Uterus (tissue), 4 donors: Measurements from ENCODE around the gene SOX3. TPM values are rescaled to one million over a fixed set of nuclear protein-coding genes. Genes with fewer than 3 reads are reported as not detected.

ENCODE experiments used
- DNase-seq, 2 donors: peaks; one replicate each; pipeline ENCODE4 v3.0.0-alpha.2; 2019 to 2020
- H3K27ac ChIP-seq, 2 donors: fragments of 200-600 bp; sonication (generic); 1 replicate in 1 of 2; 2 replicates in 1 of 2; pipeline ENCODE4 v1.5.1; 2016 to 2018
- H3K27me3 ChIP-seq, 2 donors: fragments of 200-600 bp; sonication (generic); one replicate each; pipeline ENCODE4 v1.5.1; 2018 to 2019; ENCODE audit warnings: control low read depth in 1 of 2
- H3K36me3 ChIP-seq, 2 donors: fragments of 200-600 bp; sonication (generic); one replicate each; pipeline ENCODE4 v1.5.1; 2019; ENCODE audit warnings: control low read depth in 1 of 2
- H3K4me1 ChIP-seq, 2 donors: fragments of 200-600 bp; sonication (generic); one replicate each; pipeline ENCODE4 v1.5.1; 2018 to 2019; ENCODE audit warnings: control low read depth in 1 of 2
- H3K4me3 ChIP-seq, 2 donors: fragments of 200-600 bp; sonication (generic); 1 replicate in 1 of 2; 2 replicates in 1 of 2; pipeline ENCODE4 v1.5.1; 2018 to 2019; ENCODE audit warnings: mild to moderate bottlenecking in 1 of 2
- H3K9me3 ChIP-seq, 2 donors: fragments of 200-600 bp; sonication (generic); one replicate each; pipeline ENCODE4 v1.5.1; 2019; ENCODE audit warnings: control low read depth in 1 of 2
- POLR2A ChIP-seq, 2 donors: fragments of 450-650 bp; IDR thresholded peaks; one replicate each; pipeline ENCODE4 v1.6.1; 2016; ENCODE audit warnings: antibody characterized with exemption in 2 of 2, mild to moderate bottlenecking in 1 of 2, moderate library complexity in 1 of 2
- intact Hi-C: fragments of 100-400 bp; cut with DNase I; formaldehyde crosslinking; loops from one replicate; pipeline ENCODE4 v1.15.1; 2023; ENCODE audit warnings: low total_unique reads
- total RNA-seq, 4 donors: library from RNA; depleted of rRNA in 3 of 4; stranded (reverse); fragments of >200 nt in 3 of 4; gene quantifications; one replicate each; pipeline versions ENCODE4 v1.1.0 to v1.2.4, GENCODE V29; 2014 to 2023
- TF ChIP-seq, protein P1 (sequence below), 4 experiments: fragments of 200-600 bp in 2 of 4; fragments of 450-650 bp in 2 of 4; sonication (generic) in 2 of 4; IDR thresholded peaks; one replicate each; pipeline ENCODE4 v1.5.1; 2016 to 2019; ENCODE audit warnings: antibody characterized with exemption in 4 of 4, mild to moderate bottlenecking in 2 of 4, moderate library complexity in 1 of 4
- donor health status: DM: yes; HTN: yes; CAD: no.

Gene SOX3
- total RNA-seq, 4 donors from 2014 or later, result 0.40 TPM; not detected in 3

DNA sequence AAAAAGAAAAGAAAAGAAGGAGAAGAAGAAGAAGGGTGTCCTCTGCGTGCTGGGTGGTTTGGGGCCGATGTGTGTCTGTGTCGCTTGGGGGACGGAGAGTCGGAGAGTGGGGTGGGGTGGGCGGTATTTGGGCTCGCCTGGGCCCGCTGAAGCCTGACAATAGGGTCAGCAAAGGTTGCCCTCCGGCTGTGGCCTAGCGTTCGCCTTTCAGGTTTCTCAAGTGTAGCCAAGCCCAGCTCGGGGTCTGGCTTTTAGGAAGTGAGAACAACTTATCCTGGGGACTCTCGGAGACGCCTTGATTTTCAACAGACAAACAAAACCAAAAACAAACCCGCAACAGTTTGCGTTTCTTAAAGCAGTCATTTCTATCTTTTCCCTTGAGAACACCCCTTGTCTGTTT lies 4.1 kb upstream of the SOX3 start:
- TF ChIP-seq POLR2A (IDR thresholded peaks at IDR 0.05), result no peak
- TF ChIP-seq, protein P1, sequence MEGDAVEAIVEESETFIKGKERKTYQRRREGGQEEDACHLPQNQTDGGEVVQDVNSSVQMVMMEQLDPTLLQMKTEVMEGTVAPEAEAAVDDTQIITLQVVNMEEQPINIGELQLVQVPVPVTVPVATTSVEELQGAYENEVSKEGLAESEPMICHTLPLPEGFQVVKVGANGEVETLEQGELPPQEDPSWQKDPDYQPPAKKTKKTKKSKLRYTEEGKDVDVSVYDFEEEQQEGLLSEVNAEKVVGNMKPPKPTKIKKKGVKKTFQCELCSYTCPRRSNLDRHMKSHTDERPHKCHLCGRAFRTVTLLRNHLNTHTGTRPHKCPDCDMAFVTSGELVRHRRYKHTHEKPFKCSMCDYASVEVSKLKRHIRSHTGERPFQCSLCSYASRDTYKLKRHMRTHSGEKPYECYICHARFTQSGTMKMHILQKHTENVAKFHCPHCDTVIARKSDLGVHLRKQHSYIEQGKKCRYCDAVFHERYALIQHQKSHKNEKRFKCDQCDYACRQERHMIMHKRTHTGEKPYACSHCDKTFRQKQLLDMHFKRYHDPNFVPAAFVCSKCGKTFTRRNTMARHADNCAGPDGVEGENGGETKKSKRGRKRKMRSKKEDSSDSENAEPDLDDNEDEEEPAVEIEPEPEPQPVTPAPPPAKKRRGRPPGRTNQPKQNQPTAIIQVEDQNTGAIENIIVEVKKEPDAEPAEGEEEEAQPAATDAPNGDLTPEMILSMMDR (IDR thresholded peaks at IDR 0.05), result no peak
- H3K9me3 ChIP-seq, result no peaks in the 10 kb centered on the region
- intact Hi-C loops, result no loop called here
- peaks cover 0 to 55% of the 10 kb centered on the region in 2 donors for H3K27me3 ChIP-seq
- no peak overlapping the region for H3K4me3 ChIP-seq
- DNase-seq, result no peak
- no peaks in the 10 kb centered on the region for H3K36me3 ChIP-seq
- no peak overlapping the region for H3K27ac ChIP-seq
- no peaks in the 10 kb centered on the region for H3K4me1 ChIP-seq

DNA sequence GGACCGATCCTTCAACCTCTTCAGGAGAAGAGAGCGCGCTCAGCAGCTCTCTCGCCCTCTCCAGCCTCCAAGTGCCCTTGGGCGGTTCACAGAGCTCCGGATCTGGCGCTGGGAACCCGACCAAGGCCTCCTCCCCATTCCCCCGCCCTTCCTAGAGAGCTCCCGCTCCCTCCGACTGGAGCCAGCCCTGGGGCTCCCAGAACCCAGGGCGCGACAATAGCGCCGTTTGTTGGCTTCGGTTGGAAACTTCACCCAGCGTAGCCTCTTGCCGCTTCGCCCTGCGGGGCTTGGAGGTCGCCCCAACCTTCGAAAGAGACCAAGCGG lies 3.1 kb upstream of the SOX3 start:
- Histone ChIP-seq H3K36me3 (no peaks in the 10 kb centered on the region), H3K27ac (no peak overlapping the region), H3K4me3 (no peak overlapping the region), H3K27me3 (peaks cover 0 to 59% of the 10 kb centered on the region in 2 donors), H3K9me3 (no peaks in the 10 kb centered on the region), H3K4me1 (no peaks in the 10 kb centered on the region)
- intact Hi-C loops, result no loop called here
- DNase-seq, result no peak
- TF ChIP-seq, protein P1 (IDR thresholded peaks at IDR 0.05), result no peak
- TF ChIP-seq POLR2A (IDR thresholded peaks at IDR 0.05), result no peak

DNA sequence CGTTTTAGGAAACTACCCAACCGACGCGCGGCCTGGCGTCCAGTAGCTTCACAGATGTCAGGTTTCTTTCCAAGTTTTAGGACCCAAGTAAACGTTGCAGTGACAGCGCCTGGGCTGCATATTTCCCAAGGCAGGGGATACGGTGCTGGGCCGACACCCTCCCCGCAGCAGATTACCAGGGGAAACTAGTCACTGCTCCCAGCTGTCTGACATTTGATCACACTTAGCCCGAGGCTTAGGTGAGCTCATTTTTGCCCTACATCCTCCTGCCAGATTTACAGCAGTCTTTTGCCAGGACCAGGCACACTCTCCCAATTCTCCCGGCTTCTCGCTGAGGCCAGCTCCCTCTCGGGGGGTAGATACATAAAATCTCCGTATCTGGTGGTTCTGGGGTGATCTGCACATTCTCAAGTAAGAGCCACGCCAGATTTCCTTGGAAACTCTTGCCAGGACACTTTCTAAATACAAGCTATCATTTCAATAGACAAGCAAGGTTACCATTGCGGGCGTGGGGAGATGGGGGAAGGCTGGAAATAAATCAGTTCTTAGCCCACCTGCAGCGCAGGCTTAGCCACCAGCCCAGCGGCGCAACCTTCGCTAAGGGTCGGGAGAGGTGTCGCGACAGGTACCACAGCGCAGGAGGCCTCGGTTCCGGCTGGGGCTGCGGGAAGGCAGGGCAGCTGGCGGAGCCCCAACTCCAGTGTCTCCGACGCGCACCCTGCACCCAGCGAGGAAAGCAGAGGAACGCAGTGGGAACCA lies 2.5 kb upstream of the SOX3 start:
- Histone ChIP-seq H3K36me3 (no peaks in the 10 kb centered on the region), H3K27ac (no peak overlapping the region), H3K27me3 (peaks cover 0 to 64% of the 10 kb centered on the region in 2 donors), H3K9me3 (no peaks in the 10 kb centered on the region), H3K4me3 (no peak overlapping the region), H3K4me1 (no peaks in the 10 kb centered on the region)
- TF ChIP-seq POLR2A (IDR thresholded peaks at IDR 0.05), result no peak
- TF ChIP-seq, protein P1 (IDR thresholded peaks at IDR 0.05), result no peak
- intact Hi-C loops, result no loop called here
- no peak for DNase-seq

DNA sequence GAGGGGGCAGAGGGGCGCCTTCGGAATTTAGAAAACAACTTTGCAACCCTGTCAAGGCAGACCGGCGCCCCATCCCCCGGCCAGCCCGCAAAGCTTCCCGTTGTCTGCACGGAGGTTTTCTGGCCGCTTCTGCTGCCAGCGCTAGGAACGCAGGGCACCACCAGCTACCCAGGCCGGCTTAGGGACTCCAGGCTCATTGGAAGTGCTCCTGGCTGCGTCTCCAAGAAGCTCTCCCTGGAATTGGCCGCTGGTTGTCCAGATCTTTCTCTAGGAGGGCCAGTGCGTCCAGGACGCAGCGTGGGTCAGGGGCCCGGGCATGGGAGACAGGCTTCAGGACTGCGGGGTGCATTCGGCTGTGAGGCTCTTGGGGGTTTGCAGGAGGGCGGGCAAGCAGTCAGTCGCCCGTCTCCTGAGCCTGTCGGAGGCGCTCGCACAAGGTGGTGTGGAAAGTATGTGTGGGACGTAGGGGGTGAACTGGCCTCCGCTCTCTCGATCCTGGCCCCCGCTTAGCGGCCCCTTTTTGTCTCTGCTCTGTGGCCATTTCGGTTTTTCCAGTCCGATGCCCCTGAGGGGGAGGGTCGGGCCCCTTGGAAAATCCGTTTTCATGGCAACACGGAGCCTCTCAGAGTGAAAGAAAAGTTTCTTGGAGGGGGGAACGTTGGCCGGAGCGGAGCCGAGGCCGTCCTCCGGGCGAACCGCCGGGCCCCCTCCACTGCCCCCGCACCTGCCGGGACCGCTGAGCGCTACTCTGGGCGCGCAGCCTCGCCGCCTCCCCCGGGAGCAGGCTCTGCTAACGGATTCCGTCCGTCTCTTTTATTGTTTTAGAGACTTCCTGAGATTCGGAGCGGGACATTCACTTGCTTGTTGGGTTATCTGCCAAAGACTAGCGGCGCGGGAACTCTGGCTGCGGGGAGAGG lies 810 bp upstream of the SOX3 start:
- no peaks in the 10 kb centered on the region for H3K36me3 ChIP-seq
- no peak for DNase-seq
- H3K27ac ChIP-seq, result no peak overlapping the region
- H3K27me3 ChIP-seq, result peaks cover 0 to 63% of the 10 kb centered on the region in 2 donors
- intact Hi-C loops, result no loop called here
- no peaks in the 10 kb centered on the region for H3K4me1 ChIP-seq
- no peak overlapping the region for H3K4me3 ChIP-seq
- no peaks in the 10 kb centered on the region for H3K9me3 ChIP-seq
- TF ChIP-seq POLR2A (IDR thresholded peaks at IDR 0.05), result no peak
- TF ChIP-seq, protein P1 (IDR thresholded peaks at IDR 0.05), result no peak
